HEK293 (cell line): ENCODE data around the gene PNMA1.

Experiments
- CTCF ChIA-PET: fragments of 350-600 bp; formaldehyde crosslinking; extraction: SDS; loops from one replicate; lab custom pipeline; 2021; ENCODE audit warnings: antibody characterized with exemption; lab: Yijun Ruan, JAX
- POLR2A ChIA-PET: fragments of 300-600 bp; formaldehyde crosslinking; extraction: SDS; loops from one replicate; lab custom pipeline; 2020; ENCODE audit warnings: antibody characterized with exemption, inconsistent platforms; lab: Yijun Ruan, JAX
- H3K27ac ChIP-seq: fragments of 200-500 bp; sonication (Bioruptor generic); 2 replicates; pipeline ENCODE4 v1.5.1; 2014; ENCODE audit warnings: low read depth, low read length, control low read depth, inconsistent platforms; ENCODE audit errors: extremely low read depth
- H3K36me3 ChIP-seq, 2 experiments: fragments of 200-500 bp in 1 of 2; sonication (Bioruptor generic) in 1 of 2; 1 replicate in 1 of 2; 2 replicates in 1 of 2; pipeline ENCODE4 v1.5.1; 2014 to 2017; ENCODE audit warnings: inconsistent platforms in 2 of 2, low read length in 2 of 2; ENCODE audit not compliant: control insufficient read depth in 2 of 2, insufficient read depth in 1 of 2
- H3K4me1 ChIP-seq: fragments of 200-500 bp; sonication (Bioruptor generic); 2 replicates; pipeline ENCODE4 v1.5.1; 2014; ENCODE audit warnings: mild to moderate bottlenecking, low read length, inconsistent platforms; ENCODE audit not compliant: control insufficient read depth, insufficient read depth
- H3K4me3 ChIP-seq: 2 replicates; pipeline ENCODE4 v1.5.1; 2011; ENCODE audit warnings: low read depth, mild to moderate bottlenecking, control low read depth, low read length, moderate library complexity
- H3K9me3 ChIP-seq: fragments of 200-500 bp; sonication (Bioruptor generic); 2 replicates; pipeline ENCODE4 v1.5.1; 2014; ENCODE audit warnings: low read depth, low read length, inconsistent platforms; ENCODE audit not compliant: control insufficient read depth, insufficient read depth
- KLF10 ChIP-seq: fragments of 450-650 bp; IDR thresholded peaks from 2 replicates; pipeline ENCODE4 v1.5.1; 2018; ENCODE audit warnings: missing biosample characterization, mild to moderate bottlenecking, missing genetic modification characterization
- PRDM10 ChIP-seq: fragments of 450-650 bp; formaldehyde crosslinking; IDR thresholded peaks from 2 replicates; pipeline ENCODE4 v1.5.1; 2016; ENCODE audit warnings: missing biosample characterization, missing genetic modification characterization
- SP2 ChIP-seq: fragments of 450-650 bp; formaldehyde crosslinking; IDR thresholded peaks from 2 replicates; pipeline ENCODE4 v1.5.1; 2016; ENCODE audit warnings: missing biosample characterization, missing genetic modification characterization
- ZFP69B ChIP-seq: fragments of 450-650 bp; formaldehyde crosslinking; IDR thresholded peaks from 2 replicates; pipeline ENCODE4 v1.5.1; 2016; ENCODE audit warnings: missing biosample characterization, missing genetic modification characterization
- ZNF214 ChIP-seq: fragments of 450-650 bp; formaldehyde crosslinking; IDR thresholded peaks from 2 replicates; pipeline ENCODE4 v1.5.1; 2017; ENCODE audit warnings: missing biosample characterization, mild to moderate bottlenecking, missing genetic modification characterization, borderline replicate concordance
- ZNF274 ChIP-seq, 2 experiments: fragments of 200-500 bp in 1 of 2; fragments of 450-650 bp in 1 of 2; sonication (Bioruptor generic) in 1 of 2; formaldehyde crosslinking in 1 of 2; IDR thresholded peaks; 2 replicates each; pipeline versions ENCODE4 v1.5.1 to v1.6.1; 2014 to 2016; ENCODE audit warnings: borderline replicate concordance in 1 of 2, inconsistent platforms in 1 of 2, low read length in 1 of 2, missing biosample characterization in 1 of 2, missing genetic modification characterization in 1 of 2
- ZNF302 ChIP-seq: fragments of 450-650 bp; formaldehyde crosslinking; IDR thresholded peaks from 2 replicates; pipeline ENCODE4 v1.5.1; 2016; ENCODE audit warnings: missing biosample characterization, missing genetic modification characterization, low read depth
- ZNF354C ChIP-seq: fragments of 450-650 bp; formaldehyde crosslinking; IDR thresholded peaks from 2 replicates; pipeline ENCODE4 v1.5.1; 2016; ENCODE audit warnings: missing biosample characterization, missing genetic modification characterization, low read depth, borderline replicate concordance
- ZNF510 ChIP-seq: fragments of 450-650 bp; formaldehyde crosslinking; IDR thresholded peaks from 2 replicates; pipeline ENCODE4 v1.5.1; 2018; ENCODE audit warnings: mild to moderate bottlenecking, missing genetic modification characterization, missing biosample characterization; ENCODE audit not compliant: insufficient replicate concordance
- ZNF529 ChIP-seq: fragments of 450-650 bp; formaldehyde crosslinking; IDR thresholded peaks from 2 replicates; pipeline ENCODE4 v1.5.1; 2017; ENCODE audit warnings: missing genetic modification characterization, missing biosample characterization; ENCODE audit not compliant: insufficient replicate concordance
- ZNF544 ChIP-seq: fragments of 450-650 bp; formaldehyde crosslinking; IDR thresholded peaks from 2 replicates; pipeline ENCODE4 v1.5.0; 2017; ENCODE audit warnings: missing biosample characterization, missing genetic modification characterization
- ZNF549 ChIP-seq: fragments of 450-650 bp; IDR thresholded peaks from 2 replicates; pipeline ENCODE4 v1.5.1; 2018; ENCODE audit warnings: missing biosample characterization, missing genetic modification characterization, mild to moderate bottlenecking, inconsistent platforms, moderate library complexity
- ZNF560 ChIP-seq: fragments of 450-650 bp; formaldehyde crosslinking; IDR thresholded peaks from 2 replicates; pipeline ENCODE4 v1.5.1; 2017; ENCODE audit warnings: missing biosample characterization, missing genetic modification characterization, borderline replicate concordance
- ZNF585B ChIP-seq: fragments of 450-650 bp; formaldehyde crosslinking; IDR thresholded peaks from 2 replicates; pipeline ENCODE4 v1.5.1; 2016; ENCODE audit warnings: missing biosample characterization, missing genetic modification characterization
- ZNF701 ChIP-seq: fragments of 450-650 bp; formaldehyde crosslinking; IDR thresholded peaks from 2 replicates; pipeline ENCODE4 v1.5.1; 2016; ENCODE audit warnings: missing biosample characterization, missing genetic modification characterization
- ZNF837 ChIP-seq: fragments of 450-650 bp; formaldehyde crosslinking; IDR thresholded peaks from 2 replicates; pipeline ENCODE4 v1.5.1; 2016; ENCODE audit warnings: missing biosample characterization, missing genetic modification characterization
- TF ChIP-seq, protein P1 (sequence below): fragments of 450-650 bp; formaldehyde crosslinking; IDR thresholded peaks from 2 replicates; pipeline ENCODE4 v1.5.0; 2017; ENCODE audit warnings: missing biosample characterization, missing genetic modification characterization, borderline replicate concordance
- TF ChIP-seq, protein P2 (sequence below): fragments of 450-650 bp; formaldehyde crosslinking; IDR thresholded peaks from 2 replicates; pipeline ENCODE4 v1.5.1; 2016; ENCODE audit warnings: missing biosample characterization, missing genetic modification characterization

Gene PNMA1

DNA sequence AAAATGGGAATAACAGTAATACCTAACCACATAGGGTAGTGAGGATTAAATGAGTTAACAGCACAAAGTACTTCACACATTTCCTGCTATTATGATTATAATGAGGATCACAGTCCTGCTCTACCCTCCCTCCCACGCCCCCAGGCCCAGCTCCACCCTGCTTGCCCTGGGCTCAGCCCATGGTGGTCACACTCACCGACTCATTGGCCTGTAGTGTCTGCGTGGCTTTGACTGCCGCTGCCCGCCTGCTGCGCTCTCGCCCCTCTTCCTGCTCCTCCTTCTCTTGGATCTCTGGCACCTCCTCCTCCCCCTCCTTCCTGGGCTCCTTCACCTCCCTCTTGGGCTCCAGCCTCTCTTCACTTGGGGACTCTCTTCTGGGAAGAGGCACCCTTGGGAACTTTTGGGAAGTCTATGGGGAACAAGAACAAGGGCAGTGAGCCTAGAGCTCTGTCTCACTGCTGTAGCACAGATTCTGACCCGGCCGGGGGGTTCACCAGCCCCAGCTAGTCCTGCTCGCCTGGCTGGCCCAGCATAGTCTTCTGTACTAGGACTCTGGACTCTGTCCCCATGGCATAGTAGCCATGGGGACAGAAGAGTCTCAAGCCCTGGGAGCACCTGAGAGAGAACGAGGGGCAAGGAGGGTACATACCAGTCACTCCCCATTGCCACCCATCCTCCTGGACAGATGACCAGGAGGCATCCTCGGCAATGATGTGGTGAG, 7.1 kb upstream of the PNMA1 start (continued):
- TF ChIP-seq ZNF549 (tag by site-specific recombination) (no peak), ZNF302 (tag by site-specific recombination) (no peak), SP2 (tag by site-specific recombination) (no peak), ZNF837 (no peak), KLF10 (tag by site-specific recombination) (no peak), PRDM10 (tag by site-specific recombination) (no peak), ZNF560 (no peak), ZFP69B (tag by site-specific recombination) (no peak), ZNF354C (no peak)
- TF ChIP-seq, protein P1, sequence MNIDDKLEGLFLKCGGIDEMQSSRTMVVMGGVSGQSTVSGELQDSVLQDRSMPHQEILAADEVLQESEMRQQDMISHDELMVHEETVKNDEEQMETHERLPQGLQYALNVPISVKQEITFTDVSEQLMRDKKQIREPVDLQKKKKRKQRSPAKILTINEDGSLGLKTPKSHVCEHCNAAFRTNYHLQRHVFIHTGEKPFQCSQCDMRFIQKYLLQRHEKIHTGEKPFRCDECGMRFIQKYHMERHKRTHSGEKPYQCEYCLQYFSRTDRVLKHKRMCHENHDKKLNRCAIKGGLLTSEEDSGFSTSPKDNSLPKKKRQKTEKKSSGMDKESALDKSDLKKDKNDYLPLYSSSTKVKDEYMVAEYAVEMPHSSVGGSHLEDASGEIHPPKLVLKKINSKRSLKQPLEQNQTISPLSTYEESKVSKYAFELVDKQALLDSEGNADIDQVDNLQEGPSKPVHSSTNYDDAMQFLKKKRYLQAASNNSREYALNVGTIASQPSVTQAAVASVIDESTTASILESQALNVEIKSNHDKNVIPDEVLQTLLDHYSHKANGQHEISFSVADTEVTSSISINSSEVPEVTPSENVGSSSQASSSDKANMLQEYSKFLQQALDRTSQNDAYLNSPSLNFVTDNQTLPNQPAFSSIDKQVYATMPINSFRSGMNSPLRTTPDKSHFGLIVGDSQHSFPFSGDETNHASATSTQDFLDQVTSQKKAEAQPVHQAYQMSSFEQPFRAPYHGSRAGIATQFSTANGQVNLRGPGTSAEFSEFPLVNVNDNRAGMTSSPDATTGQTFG (tag by site-specific recombination), result no peak

DNA sequence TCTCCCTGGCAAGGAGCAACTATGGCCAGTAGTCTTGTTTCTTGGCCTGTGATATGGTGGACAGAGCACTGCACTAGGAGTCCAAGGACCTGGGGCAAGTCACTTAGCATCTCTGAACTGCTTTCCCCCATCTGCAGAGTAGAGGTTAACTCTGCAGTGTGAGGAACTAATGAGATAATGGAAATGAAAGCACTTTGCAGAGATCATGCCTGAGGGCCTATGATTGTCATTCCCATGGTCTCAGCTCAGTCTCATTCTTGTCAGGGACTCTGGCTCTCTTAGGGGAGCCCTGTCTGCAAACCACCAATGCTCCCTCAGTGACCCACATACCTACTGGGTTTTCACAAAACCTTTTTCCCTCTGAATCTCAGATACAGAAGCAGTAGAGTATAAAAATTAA, 6.5 kb upstream of the PNMA1 start:
- Histone ChIP-seq H3K9me3 (no peaks in the 10 kb centered on the region), H3K27ac (no peak overlapping the region), H3K36me3 (peaks cover 30 to 95% of the 10 kb centered on the region in 2 experiments), H3K4me1 (peaks cover 10% of the 10 kb centered on the region), H3K4me3 (no peak overlapping the region)
- ChIA-PET CTCF (interaction anchor here (0.6 to 1.2 kb wide), 3 partner anchors 10 to 550 kb away, joined by 3 to 4 read pairs (median 3); no protein-coding TSS in a partner anchor), POLR2A (interaction anchor here (0.6 to 0.7 kb wide), 2 partner anchors 210 to 1005 kb away, joined by 5 read pairs; no protein-coding TSS in a partner anchor)
- TF ChIP-seq ZNF701 (tag by site-specific recombination) (no peak), ZNF214 (no peak), ZNF274 (IDR thresholded peaks at IDR 0.05; ENCODE audit: low read length) (no peak), ZNF274 (tag by site-specific recombination; IDR thresholded peaks at IDR 0.05; ENCODE audit: borderline replicate concordance) (no peak), SP2 (tag by site-specific recombination) (no peak), ZNF544 (tag by site-specific recombination) (no peak), ZNF510 (tag by site-specific recombination) (no peak), ZNF529 (tag by site-specific recombination) (no peak), ZNF585B (tag by site-specific recombination) (no peak)
- TF ChIP-seq, protein P2, sequence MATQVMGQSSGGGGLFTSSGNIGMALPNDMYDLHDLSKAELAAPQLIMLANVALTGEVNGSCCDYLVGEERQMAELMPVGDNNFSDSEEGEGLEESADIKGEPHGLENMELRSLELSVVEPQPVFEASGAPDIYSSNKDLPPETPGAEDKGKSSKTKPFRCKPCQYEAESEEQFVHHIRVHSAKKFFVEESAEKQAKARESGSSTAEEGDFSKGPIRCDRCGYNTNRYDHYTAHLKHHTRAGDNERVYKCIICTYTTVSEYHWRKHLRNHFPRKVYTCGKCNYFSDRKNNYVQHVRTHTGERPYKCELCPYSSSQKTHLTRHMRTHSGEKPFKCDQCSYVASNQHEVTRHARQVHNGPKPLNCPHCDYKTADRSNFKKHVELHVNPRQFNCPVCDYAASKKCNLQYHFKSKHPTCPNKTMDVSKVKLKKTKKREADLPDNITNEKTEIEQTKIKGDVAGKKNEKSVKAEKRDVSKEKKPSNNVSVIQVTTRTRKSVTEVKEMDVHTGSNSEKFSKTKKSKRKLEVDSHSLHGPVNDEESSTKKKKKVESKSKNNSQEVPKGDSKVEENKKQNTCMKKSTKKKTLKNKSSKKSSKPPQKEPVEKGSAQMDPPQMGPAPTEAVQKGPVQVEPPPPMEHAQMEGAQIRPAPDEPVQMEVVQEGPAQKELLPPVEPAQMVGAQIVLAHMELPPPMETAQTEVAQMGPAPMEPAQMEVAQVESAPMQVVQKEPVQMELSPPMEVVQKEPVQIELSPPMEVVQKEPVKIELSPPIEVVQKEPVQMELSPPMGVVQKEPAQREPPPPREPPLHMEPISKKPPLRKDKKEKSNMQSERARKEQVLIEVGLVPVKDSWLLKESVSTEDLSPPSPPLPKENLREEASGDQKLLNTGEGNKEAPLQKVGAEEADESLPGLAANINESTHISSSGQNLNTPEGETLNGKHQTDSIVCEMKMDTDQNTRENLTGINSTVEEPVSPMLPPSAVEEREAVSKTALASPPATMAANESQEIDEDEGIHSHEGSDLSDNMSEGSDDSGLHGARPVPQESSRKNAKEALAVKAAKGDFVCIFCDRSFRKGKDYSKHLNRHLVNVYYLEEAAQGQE, result no peak
